HG02759 (cell line): ENCODE results near the gene KBTBD2.
"Not testable (repeated sequence)": the region's sequence is repeated elsewhere in the genome, so short reads cannot be mapped to it uniquely, and the experiment has no call there.

Experiments
- ATAC-seq: cut with Tn5 transposase; IDR thresholded peaks from one replicate; pipeline ENCODE4 v1.9.1; 2021; ENCODE audit warnings: mild to moderate bottlenecking, moderate library complexity; ENCODE audit not compliant: unreplicated experiment

The KBTBD2 gene

GRCh38 chr7:32893722-32894121 is 2.2 kb upstream of the KBTBD2 start:
- ATAC-seq: no peak

- no peak for ATAC-seq
Observed at GRCh38 chr7:32893207-32893524, 1.6 kb upstream of the KBTBD2 start.

DNA sequence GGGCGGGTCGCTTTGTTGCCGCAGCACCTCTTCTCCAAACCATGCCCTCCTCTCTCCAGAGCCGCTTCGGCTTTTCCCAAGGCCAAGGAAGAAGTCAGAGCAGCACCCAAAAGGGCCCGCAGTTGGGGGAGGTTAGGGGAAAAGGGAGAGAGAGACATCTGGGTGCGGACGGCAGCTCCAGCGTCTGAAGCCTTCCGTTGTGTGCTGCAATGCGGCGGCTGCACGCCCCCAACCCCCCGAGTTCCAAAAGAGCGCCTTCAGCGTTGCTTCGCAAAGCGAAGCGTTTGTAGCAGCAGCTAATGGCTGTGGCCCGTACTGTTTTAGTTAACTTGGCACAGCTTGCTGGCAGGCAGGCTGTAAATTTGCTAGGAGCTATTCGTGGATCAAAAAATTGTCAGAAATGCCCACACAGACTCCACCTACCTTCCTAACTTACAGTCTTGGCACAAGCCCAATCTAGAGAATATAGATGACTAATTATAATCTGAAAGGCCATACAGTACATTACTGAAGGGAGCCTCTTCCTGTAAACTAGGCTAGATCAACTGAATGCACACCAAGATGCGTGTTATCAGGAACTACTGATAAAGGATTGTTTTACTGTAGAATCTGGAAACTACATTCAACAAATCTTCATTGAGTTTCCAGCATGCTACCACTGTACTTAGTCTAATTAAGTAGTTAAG is 1.1 kb upstream of the KBTBD2 start:
- ATAC-seq: peak; percentile 10

DNA sequence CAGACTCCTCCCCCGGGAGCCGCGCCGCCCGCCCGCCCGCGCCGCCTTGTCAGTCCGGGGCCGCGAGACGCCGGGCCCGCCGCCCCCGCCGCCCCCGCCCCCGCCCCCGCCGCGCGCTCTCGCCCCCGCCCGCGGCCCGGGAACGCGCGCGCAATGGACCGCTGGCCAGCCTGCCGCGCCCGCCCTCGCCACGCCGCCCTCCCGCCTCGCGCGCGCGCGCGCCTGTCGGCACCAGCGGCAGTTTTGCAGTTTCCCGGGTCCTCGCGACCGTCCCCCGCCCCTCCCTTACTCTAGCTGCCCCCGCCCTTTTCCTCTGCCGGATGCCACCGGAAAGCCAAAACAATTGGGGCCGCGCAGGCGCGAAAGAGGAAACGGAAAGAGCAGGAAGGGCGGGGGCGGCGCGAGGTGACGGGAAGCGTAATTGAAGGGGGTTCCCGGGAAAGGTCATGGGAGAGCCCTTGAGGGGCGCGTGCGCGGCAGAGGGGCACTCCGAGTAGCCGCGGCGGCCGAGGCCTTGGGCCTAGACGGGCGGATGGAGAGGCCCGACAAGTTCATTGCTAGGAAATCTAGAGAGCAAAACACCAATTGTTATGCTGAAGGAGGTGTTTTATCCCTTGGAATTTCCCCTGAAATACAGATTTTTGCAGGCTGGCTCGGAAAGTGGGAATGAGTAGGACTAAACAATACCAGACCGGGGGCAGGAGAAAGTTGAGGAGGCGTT is 400 bp upstream of the KBTBD2 start:
- peak; percentile 60 for ATAC-seq

- no peak for ATAC-seq
Observed at GRCh38 chr7:32890793-32891042, 842 bp downstream of the KBTBD2 start.

DNA sequence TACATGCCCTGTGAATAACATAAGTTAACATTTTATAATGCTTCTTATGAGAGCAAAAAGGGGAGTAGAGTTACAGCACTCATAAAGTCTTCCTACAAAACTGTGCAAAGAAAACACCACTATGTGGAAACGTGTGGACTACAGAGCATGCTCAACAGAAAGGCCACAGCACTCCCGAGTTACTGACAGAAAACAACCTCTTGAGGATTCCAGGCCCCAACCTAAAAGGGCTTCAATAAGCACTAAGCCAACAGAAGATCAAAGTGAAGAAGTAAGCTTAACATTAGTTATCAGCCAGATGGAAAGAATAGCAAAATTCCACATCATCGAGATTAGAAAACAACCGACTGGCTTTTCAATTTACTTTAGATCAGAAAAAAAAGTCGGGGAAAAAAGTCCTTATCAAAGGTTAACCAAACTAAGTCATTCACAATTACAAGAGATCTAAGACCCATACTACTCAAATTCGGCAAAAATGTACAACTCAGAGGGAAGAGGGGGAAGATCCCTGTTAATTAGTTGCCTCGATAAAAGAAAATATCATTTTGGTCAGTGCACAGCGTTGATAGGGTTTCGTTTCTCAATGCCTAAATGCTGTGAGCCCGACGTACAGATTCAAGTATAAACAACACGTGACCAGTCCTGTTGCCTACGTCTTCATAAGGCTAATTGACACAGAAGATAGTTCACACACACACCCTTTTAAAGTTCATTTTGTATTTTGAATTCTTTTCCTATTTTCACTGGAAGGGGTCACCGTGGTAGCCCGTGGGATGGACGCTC is 1.4 kb downstream of the KBTBD2 start:
- no peak for ATAC-seq

- no peak for ATAC-seq
Observed at GRCh38 chr7:32888505-32888904, 3.1 kb downstream of the KBTBD2 start.

GRCh38 chr7:32887395-32887794 is 4.2 kb downstream of the KBTBD2 start:
- ATAC-seq: no peak

GRCh38 chr7:32881074-32881982 is 10.2 kb downstream of the KBTBD2 start:
- ATAC-seq: no peak

GRCh38 chr7:32879460-32879859 is 12.1 kb downstream of the KBTBD2 start:
- ATAC-seq: peak; percentile 49

DNA sequence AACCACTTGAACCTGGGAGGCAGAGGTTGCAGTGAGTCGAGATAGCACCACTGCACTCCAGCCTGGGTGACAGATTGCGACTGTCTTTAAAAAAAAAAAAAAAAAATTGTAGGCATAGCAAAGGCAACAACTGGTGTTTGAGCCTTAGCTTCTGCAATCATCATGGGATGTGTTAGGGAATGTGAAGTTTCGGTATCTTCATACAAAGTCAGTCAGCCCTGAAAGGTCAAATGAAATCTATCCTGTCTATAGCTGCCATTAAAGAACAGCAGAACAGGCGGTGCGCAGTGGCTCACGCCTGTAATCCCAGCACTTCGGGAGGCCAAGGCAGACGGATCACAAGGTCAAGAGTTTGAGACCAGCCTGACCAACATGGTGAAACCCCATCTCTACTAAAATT is 13.5 kb downstream of the KBTBD2 start:
- not testable (repeated sequence) for ATAC-seq

- no peak for ATAC-seq
Observed at GRCh38 chr7:32872421-32872820, 19.1 kb downstream of the KBTBD2 start.

- ATAC-seq: peak; percentile 75
Observed at GRCh38 chr7:32871624-32872371, 19.8 kb downstream of the KBTBD2 start.

DNA sequence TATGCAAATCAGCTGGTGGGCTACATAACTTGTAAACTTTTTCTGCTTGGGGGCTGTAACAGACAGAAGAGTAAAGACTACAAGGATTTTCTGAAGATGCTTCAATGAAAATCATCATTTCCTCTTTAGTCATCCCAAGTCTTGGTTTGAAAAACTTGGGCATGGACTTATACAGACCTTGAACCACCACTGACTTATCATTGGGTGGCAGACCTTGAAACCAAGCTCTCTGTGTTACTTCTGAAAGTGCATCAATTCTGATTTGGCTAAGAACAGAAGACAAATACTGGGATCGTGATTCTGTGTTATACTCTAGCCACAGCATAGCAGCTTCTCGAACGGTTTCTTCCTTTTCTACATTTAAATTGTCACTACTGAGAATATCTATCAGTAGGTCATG is 21.3 kb downstream of the KBTBD2 start:
- no peak for ATAC-seq

GRCh38 chr7:32869716-32870115 is 21.8 kb downstream of the KBTBD2 start:
- ATAC-seq: no peak

- no peak for ATAC-seq
Observed at GRCh38 chr7:32868116-32868515, 23.4 kb downstream of the KBTBD2 start.

DNA sequence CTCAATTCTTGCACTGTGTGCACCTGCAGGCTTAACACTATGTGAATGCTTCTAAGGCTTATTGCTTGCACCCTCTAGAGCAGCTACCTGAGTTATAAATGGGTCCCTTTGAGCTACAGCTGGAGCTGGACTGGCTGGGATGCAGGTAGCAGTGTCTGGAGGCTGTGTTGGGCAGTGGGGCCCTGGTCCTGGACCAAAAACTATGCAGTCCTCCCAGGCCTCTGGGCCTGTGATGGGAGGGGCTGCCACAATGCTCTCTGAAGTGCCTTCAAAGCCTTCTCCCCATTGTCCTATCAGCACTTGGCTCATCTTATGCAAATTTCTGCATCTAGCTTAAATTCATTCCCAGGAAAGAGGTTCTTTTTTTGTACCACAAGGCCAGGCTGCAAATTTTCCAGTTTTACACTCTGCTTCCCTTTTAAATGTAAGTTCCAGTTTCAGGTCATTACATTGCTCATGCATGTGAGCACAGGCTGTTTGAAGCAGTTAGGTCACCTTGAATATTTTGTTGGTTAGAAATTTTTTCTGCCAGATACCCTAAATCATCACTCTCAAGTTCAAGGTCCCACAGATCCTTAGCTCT is 26.0 kb downstream of the KBTBD2 start:
- ATAC-seq: no peak

GRCh38 chr7:32863872-32864271 is 27.7 kb downstream of the KBTBD2 start:
- not testable (repeated sequence) for ATAC-seq

GRCh38 chr7:32860090-32860489 is 31.5 kb downstream of the KBTBD2 start:
- no peak for ATAC-seq

- no peak for ATAC-seq
Observed at GRCh38 chr7:32858648-32859047, 32.9 kb downstream of the KBTBD2 start.
